Measurements from ENCODE around the gene SLC26A9.
A peak's percentile ranks its signal among the peaks of the same experiment; 100 is the strongest.

Gene SLC26A9

GRCh38 chr1:205973377-205974232 lies 30.3 kb upstream of the SLC26A9 start:
- no peak for DNase-seq

GRCh38 chr1:205972491-205973168 lies 29.4 kb upstream of the SLC26A9 start:
- no peak for DNase-seq

- DNase-seq, result no peak
Measured at GRCh38 chr1:205972081-205972480, 28.8 kb upstream of the SLC26A9 start.

GRCh38 chr1:205971082-205971481 lies 27.8 kb upstream of the SLC26A9 start:
- no peak for DNase-seq

GRCh38 chr1:205970486-205970885 lies 27.2 kb upstream of the SLC26A9 start:
- DNase-seq, result no peak

- no peak for DNase-seq
Measured at GRCh38 chr1:205969229-205969628, 26.0 kb upstream of the SLC26A9 start.

- DNase-seq, result no peak
Measured at GRCh38 chr1:205967554-205968335, 24.5 kb upstream of the SLC26A9 start.

- DNase-seq, result no peak
Measured at GRCh38 chr1:205965036-205965884, 22.0 kb upstream of the SLC26A9 start.

- DNase-seq, result no peak
Measured at GRCh38 chr1:205963352-205964155, 20.3 kb upstream of the SLC26A9 start.

- no peak for DNase-seq
Measured at GRCh38 chr1:205962821-205963221, 19.6 kb upstream of the SLC26A9 start.

GRCh38 chr1:205961991-205962820 lies 18.9 kb upstream of the SLC26A9 start:
- no peak for DNase-seq

- no peak for DNase-seq
Measured at GRCh38 chr1:205961405-205961804, 18.1 kb upstream of the SLC26A9 start.

- no peak for DNase-seq
Measured at GRCh38 chr1:205959789-205960188, 16.5 kb upstream of the SLC26A9 start.

GRCh38 chr1:205955499-205955898 lies 12.2 kb upstream of the SLC26A9 start:
- DNase-seq, result no peak

- no peak for DNase-seq
Measured at GRCh38 chr1:205954819-205955404, 11.7 kb upstream of the SLC26A9 start.

GRCh38 chr1:205951746-205952145 lies 8.5 kb upstream of the SLC26A9 start:
- DNase-seq, result no peak

GRCh38 chr1:205950826-205951549 lies 7.7 kb upstream of the SLC26A9 start:
- DNase-seq, result no peak

- peak; percentile 20 to 56 for DNase-seq
Measured at GRCh38 chr1:205950280-205950679, 7.0 kb upstream of the SLC26A9 start.

- DNase-seq, result no peak
Measured at GRCh38 chr1:205949753-205950152, 6.5 kb upstream of the SLC26A9 start.

- DNase-seq, result no peak
Measured at GRCh38 chr1:205948886-205949285, 5.6 kb upstream of the SLC26A9 start.

Measured in hippocampal formation (tissue), 2 donors.